ENCODE results near the gene MED1.
"Not testable (repeated sequence)": the region's sequence is repeated elsewhere in the genome, so short reads cannot be mapped to it uniquely, and the experiment has no call there.

MED1 gene

DNA sequence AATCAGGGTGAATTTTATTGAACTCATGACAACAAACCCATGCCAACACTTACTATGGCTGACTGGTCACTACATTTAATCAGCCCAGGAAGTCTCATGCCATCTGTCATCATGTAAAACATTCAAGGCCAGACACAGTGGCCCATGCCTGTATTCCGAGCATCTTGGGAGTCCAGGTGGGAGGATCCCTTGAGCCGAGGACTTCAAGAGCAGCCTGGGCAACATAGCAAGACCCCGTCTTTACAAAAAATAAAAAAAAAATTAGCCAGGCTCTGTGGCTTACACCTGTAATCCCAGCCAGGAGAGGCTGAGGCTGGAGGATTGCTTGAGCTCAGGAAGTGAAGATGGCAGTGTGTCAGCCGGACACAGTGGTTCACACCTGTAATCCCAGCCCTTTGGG, 4.9 kb upstream of the MED1 start:
- DNase-seq (ENCODE audit: insufficient read length, low spot score): no peak
- TF ChIP-seq, protein P1, sequence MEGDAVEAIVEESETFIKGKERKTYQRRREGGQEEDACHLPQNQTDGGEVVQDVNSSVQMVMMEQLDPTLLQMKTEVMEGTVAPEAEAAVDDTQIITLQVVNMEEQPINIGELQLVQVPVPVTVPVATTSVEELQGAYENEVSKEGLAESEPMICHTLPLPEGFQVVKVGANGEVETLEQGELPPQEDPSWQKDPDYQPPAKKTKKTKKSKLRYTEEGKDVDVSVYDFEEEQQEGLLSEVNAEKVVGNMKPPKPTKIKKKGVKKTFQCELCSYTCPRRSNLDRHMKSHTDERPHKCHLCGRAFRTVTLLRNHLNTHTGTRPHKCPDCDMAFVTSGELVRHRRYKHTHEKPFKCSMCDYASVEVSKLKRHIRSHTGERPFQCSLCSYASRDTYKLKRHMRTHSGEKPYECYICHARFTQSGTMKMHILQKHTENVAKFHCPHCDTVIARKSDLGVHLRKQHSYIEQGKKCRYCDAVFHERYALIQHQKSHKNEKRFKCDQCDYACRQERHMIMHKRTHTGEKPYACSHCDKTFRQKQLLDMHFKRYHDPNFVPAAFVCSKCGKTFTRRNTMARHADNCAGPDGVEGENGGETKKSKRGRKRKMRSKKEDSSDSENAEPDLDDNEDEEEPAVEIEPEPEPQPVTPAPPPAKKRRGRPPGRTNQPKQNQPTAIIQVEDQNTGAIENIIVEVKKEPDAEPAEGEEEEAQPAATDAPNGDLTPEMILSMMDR (IDR thresholded peaks at IDR 0.05; ENCODE audit: insufficient read depth, missing control alignments): no peak
- no peak for FAIRE-seq

DNA sequence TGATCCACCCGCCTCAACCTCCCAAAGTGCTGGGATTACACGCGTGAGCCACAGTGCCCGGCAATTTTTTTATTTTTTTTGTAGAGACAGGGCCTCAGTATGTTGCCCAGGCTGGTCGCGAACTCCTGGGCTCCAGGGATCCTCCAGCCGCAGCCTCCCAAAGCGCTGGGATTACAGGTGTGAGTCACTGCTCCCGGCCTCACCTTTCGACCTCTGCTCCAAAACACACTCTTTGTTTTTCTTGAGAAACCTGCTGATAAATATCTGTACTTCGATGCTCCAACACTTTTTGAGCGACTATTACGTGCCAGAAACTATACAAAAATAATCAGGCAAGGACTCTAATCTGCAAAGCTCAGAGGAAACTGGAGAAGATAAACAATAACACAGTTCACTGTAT, 1.0 kb downstream of the MED1 start:
- DNase-seq (ENCODE audit: insufficient read length, low spot score) (no peak), FAIRE-seq (no peak)
- TF ChIP-seq, protein P1 (IDR thresholded peaks at IDR 0.05; ENCODE audit: insufficient read depth, missing control alignments): no peak

DNA sequence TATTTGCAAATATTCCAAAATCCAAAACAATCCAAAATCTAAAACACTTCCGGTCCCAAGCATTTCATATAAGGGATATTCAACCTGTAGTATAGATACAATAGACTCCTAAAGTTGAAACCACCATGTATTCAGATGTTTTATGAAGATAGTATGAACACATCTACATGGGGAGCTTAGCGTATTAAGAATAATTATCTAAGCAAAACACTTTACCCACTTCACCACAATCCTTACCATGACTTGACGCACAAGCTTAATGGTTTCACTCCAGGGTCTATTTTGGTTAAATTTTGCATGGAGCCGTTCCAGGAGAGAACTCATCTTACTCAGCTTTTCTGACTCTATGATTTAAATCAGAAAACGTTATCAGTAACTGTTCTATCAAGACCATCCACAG, 3.5 kb downstream of the MED1 start:
- TF ChIP-seq, protein P1 (IDR thresholded peaks at IDR 0.05; ENCODE audit: insufficient read depth, missing control alignments): no peak
- FAIRE-seq (no peak), DNase-seq (ENCODE audit: insufficient read length, low spot score) (no peak)

DNA sequence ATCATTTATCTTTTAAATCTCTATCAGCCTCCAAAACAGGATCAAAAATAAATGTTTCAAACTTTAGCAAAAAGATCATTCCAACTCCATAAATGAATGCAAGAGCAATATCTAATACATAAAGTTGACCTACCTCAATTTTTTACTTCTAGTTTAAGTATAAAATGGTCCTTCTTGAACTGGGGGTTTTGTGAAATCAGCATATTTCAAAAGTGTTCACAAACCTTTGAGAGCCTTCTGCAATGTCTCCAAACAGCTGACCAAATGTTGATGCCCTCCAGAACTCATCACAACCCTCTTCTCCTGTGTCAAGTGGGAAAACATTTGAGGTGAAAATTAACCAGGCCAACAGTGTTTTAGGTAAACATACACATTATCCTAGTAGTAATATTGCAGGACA, 7.7 kb downstream of the MED1 start:
- TF ChIP-seq, protein P1 (IDR thresholded peaks at IDR 0.05; ENCODE audit: insufficient read depth, missing control alignments): no peak
- DNase-seq (ENCODE audit: insufficient read length, low spot score) (no peak), FAIRE-seq (no peak)

DNA sequence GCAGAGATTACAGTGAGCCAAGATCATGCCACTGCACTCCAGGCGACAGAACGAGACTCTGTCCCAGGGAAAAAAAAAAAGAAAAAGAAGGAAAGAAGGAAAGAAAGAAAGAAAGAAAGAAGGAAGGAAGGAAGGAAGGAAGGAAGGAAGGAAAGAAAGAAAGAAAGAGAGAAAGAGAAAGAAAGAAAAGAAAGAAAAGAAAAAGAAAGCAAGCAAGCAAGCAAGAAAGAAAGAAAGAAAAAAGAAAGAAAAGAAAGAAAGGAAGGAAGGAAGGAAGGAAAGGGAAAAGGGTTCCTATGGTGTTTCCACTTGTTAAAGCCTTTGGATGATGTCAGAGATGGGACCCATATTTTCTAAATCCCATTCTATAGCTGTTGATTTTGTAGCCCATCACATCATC, 11.2 kb downstream of the MED1 start:
- not testable (repeated sequence) for DNase-seq (ENCODE audit: insufficient read length, low spot score); FAIRE-seq

DNA sequence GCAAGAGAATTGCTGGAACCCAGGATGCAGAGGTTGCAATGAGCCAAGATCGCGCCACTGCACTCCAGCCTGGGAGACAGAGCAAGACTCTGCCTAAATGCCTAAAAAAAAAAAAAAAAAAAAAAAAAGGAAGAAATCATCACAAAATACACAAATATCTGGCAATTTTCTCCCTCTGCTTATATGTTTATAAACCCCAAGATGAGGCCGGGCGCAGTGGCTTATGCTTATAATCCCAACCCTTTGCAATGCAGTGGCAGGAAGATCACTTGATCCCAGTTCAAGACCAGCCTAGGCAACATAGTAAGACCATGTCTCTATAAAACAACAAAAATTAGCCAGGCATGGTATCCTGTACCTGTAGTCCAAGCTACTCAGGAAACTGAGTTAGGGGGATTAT, 21.5 kb downstream of the MED1 start:
- no peak for FAIRE-seq
- TF ChIP-seq, protein P1 (IDR thresholded peaks at IDR 0.05; ENCODE audit: insufficient read depth, missing control alignments): no peak
- DNase-seq (ENCODE audit: insufficient read length, low spot score): no peak

DNA sequence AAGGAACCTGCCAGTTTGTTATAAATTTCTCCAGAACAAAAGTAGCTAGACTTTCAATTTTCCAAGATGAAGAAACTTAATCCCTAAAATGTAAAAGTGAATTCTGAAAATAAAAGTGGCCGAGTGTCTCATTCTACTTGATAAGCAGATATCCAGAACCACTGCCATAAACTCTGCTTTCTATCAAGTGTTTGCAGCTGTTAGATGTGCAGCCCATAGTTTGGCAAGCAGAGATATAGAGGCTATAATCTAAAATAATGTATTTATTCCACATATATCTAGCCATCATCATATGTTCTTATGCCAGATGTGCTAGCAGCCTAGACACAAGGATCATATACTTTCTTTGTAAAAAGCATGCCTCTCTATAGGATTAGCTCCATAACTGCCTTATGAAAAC, 34.9 kb downstream of the MED1 start:
- DNase-seq (ENCODE audit: insufficient read length, low spot score) (no peak), FAIRE-seq (no peak)
- TF ChIP-seq, protein P1 (IDR thresholded peaks at IDR 0.05; ENCODE audit: insufficient read depth, missing control alignments): no peak

DNA sequence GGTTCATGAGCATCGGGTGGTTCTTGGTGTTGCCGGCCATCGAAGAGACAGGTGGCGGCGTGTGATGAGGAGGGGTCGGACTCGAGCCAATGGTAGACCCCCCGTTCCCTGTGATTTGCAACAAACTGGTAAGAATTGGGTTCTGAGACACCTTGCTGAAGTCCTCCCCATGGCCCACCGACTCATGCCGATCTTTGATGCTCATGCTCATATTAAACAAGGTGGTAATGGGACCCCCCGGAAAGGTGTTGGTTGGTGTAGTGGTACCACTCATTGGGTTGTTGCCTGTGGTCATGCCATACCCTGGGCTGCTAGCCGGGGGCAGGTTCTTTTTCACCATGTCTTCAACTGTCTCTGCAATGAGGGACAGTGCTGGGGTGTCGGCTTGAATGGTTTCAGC, 40.8 kb downstream of the MED1 start:
- FAIRE-seq (no peak), DNase-seq (ENCODE audit: insufficient read length, low spot score) (no peak)
- TF ChIP-seq, protein P1 (IDR thresholded peaks at IDR 0.05; ENCODE audit: insufficient read depth, missing control alignments): no peak
